AG04449 (cell line): ENCODE results near the gene PLCG1.

Experiments used
- CTCF ChIA-PET: fragments of 350-600 bp; formaldehyde crosslinking; extraction: SDS; loops from one replicate; lab custom pipeline; 2021; ENCODE audit warnings: antibody characterized with exemption; lab: Yijun Ruan, JAX
- POLR2A ChIA-PET: fragments of 400-600, 350-600 bp; formaldehyde crosslinking; extraction: SDS; loops from one replicate; lab custom pipeline; 2020; ENCODE audit warnings: antibody characterized with exemption, inconsistent platforms; lab: Yijun Ruan, JAX
- DNase-seq: peaks from one replicate; pipeline ENCODE4 v3.0.0-alpha.2; 2010; ENCODE audit warnings: low read depth, low spot score
- H3K4me3 ChIP-seq: 2 replicates; pipeline ENCODE4 v1.5.1; 2011; ENCODE audit warnings: low read depth, mild to moderate bottlenecking, control low read depth, low read length
- CTCF ChIP-seq: IDR thresholded peaks from one replicate; pipeline ENCODE4 v1.5.1; 2011; ENCODE audit warnings: mild to moderate bottlenecking, moderate library complexity, low read length, control low read depth, inconsistent platforms; ENCODE audit not compliant: insufficient read depth; ENCODE audit errors: missing control alignments

PLCG1 gene

GRCh38 chr20:41160686-41161085, 23.3 kb downstream of the PLCG1 start:
- no peak for DNase-seq
- ChIA-PET CTCF (interaction anchor here (1.3 to 13.1 kb wide), 2 partner anchors 10 to 11 kb away, joined by 5 to 126 read pairs; no protein-coding TSS in a partner anchor), POLR2A (interaction anchor here (0.8 kb wide), 1 partner anchor 16 kb away, joined by 3 read pairs; no protein-coding TSS in a partner anchor)
- TF ChIP-seq CTCF, result no peak
- no peak overlapping the region for H3K4me3 ChIP-seq

- ChIA-PET POLR2A (no interaction called here), CTCF (interaction anchor here (1.7 to 13.1 kb wide), 3 partner anchors 10 to 179 kb away, joined by 6 to 126 read pairs (median 13); partner anchors contain the start of gene LPIN3)
- DNase-seq, result no peak
- no peak for TF ChIP-seq CTCF
- H3K4me3 ChIP-seq, result no peak overlapping the region
Observed at GRCh38 chr20:41161886-41162285, 24.5 kb downstream of the PLCG1 start.

GRCh38 chr20:41162396-41162795, 25.1 kb downstream of the PLCG1 start:
- no peak overlapping the region for H3K4me3 ChIP-seq
- no peak for DNase-seq
- no peak for TF ChIP-seq CTCF
- POLR2A ChIA-PET, result no interaction called here
- CTCF ChIA-PET, result interaction anchor here (1.2 to 2.4 kb wide), 6 partner anchors 8 to 178 kb away, joined by 3 to 13 read pairs (median 5); partner anchors contain the start of gene LPIN3

GRCh38 chr20:41163821-41164220, 26.5 kb downstream of the PLCG1 start:
- DNase-seq, result no peak
- ChIA-PET POLR2A (interaction anchor here (1.0 kb wide), 1 partner anchor 14 kb away, joined by 3 read pairs; no protein-coding TSS in a partner anchor), CTCF (interaction anchor here (1.1 to 2.4 kb wide), 7 partner anchors 9 to 177 kb away, joined by 3 to 13 read pairs (median 4); partner anchors contain the start of gene LPIN3)
- H3K4me3 ChIP-seq, result no peak overlapping the region
- no peak for TF ChIP-seq CTCF

- no peak overlapping the region for H3K4me3 ChIP-seq
- no peak for DNase-seq
- POLR2A ChIA-PET, result no interaction called here
- CTCF ChIA-PET, result interaction anchor here (1.3 to 2.6 kb wide), 5 partner anchors 10 to 175 kb away, joined by 3 to 9 read pairs (median 4); partner anchors contain the start of gene LPIN3
- no peak for TF ChIP-seq CTCF
Observed at GRCh38 chr20:41165001-41165882, 27.9 kb downstream of the PLCG1 start.
